Adrenal gland (tissue), 12 donors: ENCODE data around the gene OLIG1. TPM values are rescaled to one million over a fixed set of nuclear protein-coding genes. Genes with fewer than 3 reads are reported as not detected.

Experiments
- DNase-seq, 7 donors: peaks; one replicate each; pipeline ENCODE4 v3.0.0-alpha.2; 2019 to 2020
- H3K27ac ChIP-seq, 5 donors: fragments of 200-600 bp; sonication (generic) in 4 of 5; 1 replicate in 3 of 5; 2 replicates in 2 of 5; pipeline versions ENCODE4 v1.5.1 to v1.8.0; 2016 to 2020; ENCODE audit warnings: mild to moderate bottlenecking in 1 of 5
- H3K27me3 ChIP-seq: fragments of 200-600 bp; 2 replicates; pipeline ENCODE4 v1.8.0; 2021
- H3K36me3 ChIP-seq, 2 donors: fragments of 200-600 bp; replicated peaks in 1 of 2; 1 replicate in 1 of 2; 2 replicates in 1 of 2; pipeline versions ENCODE4 v1.5.1 to v1.8.0; 2018 to 2022
- H3K4me1 ChIP-seq, 2 donors: fragments of 200-600 bp; replicated peaks in 1 of 2; 1 replicate in 1 of 2; 2 replicates in 1 of 2; pipeline versions ENCODE4 v1.5.1 to v1.8.0; 2018 to 2021
- H3K4me3 ChIP-seq, 4 donors: fragments of 200-600 bp; sonication (generic) in 3 of 4; one replicate each; pipeline ENCODE4 v1.5.1; 2016 to 2018
- H3K9me3 ChIP-seq, 3 donors: fragments of 200-600 bp; sonication (generic) in 1 of 3; replicated peaks in 1 of 3; 1 replicate in 2 of 3; 2 replicates in 1 of 3; pipeline versions ENCODE4 v1.5.1 to v1.8.0; 2016 to 2021
- POLR2A ChIP-seq, 2 donors: fragments of 450-650 bp; IDR thresholded peaks; one replicate each; pipeline ENCODE4 v1.6.1; 2017; ENCODE audit warnings: antibody characterized with exemption in 2 of 2, mild to moderate bottlenecking in 2 of 2, moderate library complexity in 1 of 2
- WGBS, 4 donors: extraction: QIAGEN DNeasy Blood & Tissue Kit in 2 of 4; methylation state at CpG; one replicate each; pipeline versions ENCODE4 v1.1.5 to v1.1.7; 2013 to 2017; 5-methylcytosine and 5-hydroxymethylcytosine counted together
- intact Hi-C, 2 donors: fragments of 100-400 bp; cut with DNase I; formaldehyde crosslinking; loops; one replicate each; pipeline versions ENCODE4 v1.14.1 to v1.15.0; 2022 to 2023
- polyA plus RNA-seq, 3 donors: library from polyadenylated mRNA; stranded (reverse); fragments of 200-250 nt in 2 of 3; fragments of 350-450 nt in 1 of 3; fragmentation: Illumina TruSeq in 1 of 3; extraction: RNeasy Lipid Tissue Mini Kit (QIAGEN cat#74804) in 1 of 3; gene quantifications; one replicate each; pipeline ENCODE4 v1.2.3, GENCODE V29; 2013 to 2014
- total RNA-seq, 9 donors: library from RNA; depleted of rRNA in 4 of 9; stranded (reverse); fragments of >200 nt in 4 of 9; fragments of 120-200 nt in 1 of 9; fragmentation: NEBNext Ultra II Directional in 1 of 9; extraction: Animal tissue kit (Norgen Biotek cat#: 25700) in 1 of 9; gene quantifications; one replicate each; pipeline versions ENCODE4 v1.1.0 to v1.2.4, GENCODE V29; 2013 to 2023
- TF ChIP-seq, protein P1 (sequence below), 6 experiments: fragments of 450-650 bp in 4 of 6; fragments of 200-600 bp in 2 of 6; sonication (generic) in 1 of 6; IDR thresholded peaks; 1 replicate in 5 of 6; 2 replicates in 1 of 6; pipeline versions ENCODE4 v1.5.1 to v1.8.0; 2016 to 2021; ENCODE audit warnings: antibody characterized with exemption in 6 of 6, mild to moderate bottlenecking in 2 of 6, moderate library complexity in 1 of 6
- donor health status: healthy with polysubstance abuse.
- donor health status: Bipolar disorder and iron deficiency.
- donor health status: DM: yes; HTN: yes; CAD: no.
- donor health status: DM: no; HTN: no; CAD: no.
- donor health status: DM: no; HTN: no; CAD: no.
- donor health status: DM: yes; HTN: yes; CAD: no.

OLIG1 gene
- total and polyA plus RNA-seq, 12 donors, result 0.11 to 1.8 (median 0.50) TPM; not detected in 9

DNA sequence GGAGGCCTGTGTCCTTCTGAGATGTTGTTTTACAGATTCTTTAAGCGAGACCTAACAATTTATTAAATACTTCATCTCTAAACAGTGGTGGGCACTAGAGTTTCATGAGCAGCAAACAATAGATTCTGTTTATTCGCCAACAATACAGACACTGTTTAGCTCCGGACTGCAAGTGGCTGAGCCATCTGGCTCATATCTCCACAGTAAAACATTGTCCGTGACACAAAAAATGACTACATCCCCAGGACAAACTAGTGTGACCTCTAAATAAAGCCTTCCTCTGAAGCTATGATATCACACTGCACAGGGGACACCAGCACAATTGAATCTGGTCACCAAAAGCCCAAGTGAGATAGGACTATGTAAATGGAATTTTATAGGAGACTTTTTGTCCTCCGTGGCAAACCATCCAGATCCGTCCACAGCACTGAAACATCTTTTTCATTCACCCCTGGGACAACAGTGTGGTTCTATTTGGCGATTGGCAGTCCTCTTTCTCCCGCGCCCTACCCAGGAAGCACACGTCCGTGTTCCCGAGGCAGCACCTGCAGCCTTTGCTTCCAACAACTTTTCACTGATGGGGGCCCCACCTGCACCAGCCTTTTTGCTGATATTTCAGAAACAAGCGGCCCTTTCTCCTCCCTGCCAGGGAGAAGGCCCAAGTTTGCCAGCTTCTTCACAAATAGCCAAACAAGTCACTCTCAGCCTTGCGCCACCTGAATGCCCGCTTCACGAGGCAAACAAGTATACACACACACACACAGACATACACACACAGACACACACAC lies 47.4 kb downstream of the OLIG1 start:
- H3K27me3 ChIP-seq, result peaks cover 28% of the 10 kb centered on the region
- H3K9me3 ChIP-seq, result no peaks in the 10 kb centered on the region
- no peak overlapping the region for H3K27ac ChIP-seq
- intact Hi-C loops, result no loop called here
- no peaks in the 10 kb centered on the region for H3K36me3 ChIP-seq
- TF ChIP-seq, protein P1, sequence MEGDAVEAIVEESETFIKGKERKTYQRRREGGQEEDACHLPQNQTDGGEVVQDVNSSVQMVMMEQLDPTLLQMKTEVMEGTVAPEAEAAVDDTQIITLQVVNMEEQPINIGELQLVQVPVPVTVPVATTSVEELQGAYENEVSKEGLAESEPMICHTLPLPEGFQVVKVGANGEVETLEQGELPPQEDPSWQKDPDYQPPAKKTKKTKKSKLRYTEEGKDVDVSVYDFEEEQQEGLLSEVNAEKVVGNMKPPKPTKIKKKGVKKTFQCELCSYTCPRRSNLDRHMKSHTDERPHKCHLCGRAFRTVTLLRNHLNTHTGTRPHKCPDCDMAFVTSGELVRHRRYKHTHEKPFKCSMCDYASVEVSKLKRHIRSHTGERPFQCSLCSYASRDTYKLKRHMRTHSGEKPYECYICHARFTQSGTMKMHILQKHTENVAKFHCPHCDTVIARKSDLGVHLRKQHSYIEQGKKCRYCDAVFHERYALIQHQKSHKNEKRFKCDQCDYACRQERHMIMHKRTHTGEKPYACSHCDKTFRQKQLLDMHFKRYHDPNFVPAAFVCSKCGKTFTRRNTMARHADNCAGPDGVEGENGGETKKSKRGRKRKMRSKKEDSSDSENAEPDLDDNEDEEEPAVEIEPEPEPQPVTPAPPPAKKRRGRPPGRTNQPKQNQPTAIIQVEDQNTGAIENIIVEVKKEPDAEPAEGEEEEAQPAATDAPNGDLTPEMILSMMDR (IDR thresholded peaks at IDR 0.05), result no peak
- TF ChIP-seq POLR2A (IDR thresholded peaks at IDR 0.05), result no peak
- no peaks in the 10 kb centered on the region for H3K4me1 ChIP-seq
- WGBS, 4 donors, result 69 to 80% (median 76%) methylated on average over 16 of the region's 16 CpGs
- no peak for DNase-seq
- no peak overlapping the region for H3K4me3 ChIP-seq

Other genes with a start within 250 kb of the OLIG1 start
- not detected for gene OLIG2, start 44.2 kb upstream of the OLIG1 start, total RNA-seq
- under 1 TPM in 1 of 3 donors, not detected in 2; 0.16 TPM for gene OLIG2, start 44.2 kb upstream of the OLIG1 start, polyA plus RNA-seq
- gene IFNAR2, start 159.8 kb downstream of the OLIG1 start, total RNA-seq, result 10 to 100 TPM in 6 of 9 donors, 1 to 10 TPM in 3; 3.3 to 29.7 (median 13.4) TPM
- gene IFNAR2, start 159.8 kb downstream of the OLIG1 start, polyA plus RNA-seq, result 10 to 100 TPM; 11.4 to 16.3 (median 16.1) TPM
- 10 to 100 TPM; 21.5 to 55.0 (median 30.1) TPM for gene IL10RB, start 196.2 kb downstream of the OLIG1 start, total RNA-seq
- gene IL10RB, start 196.2 kb downstream of the OLIG1 start, polyA plus RNA-seq, result 10 to 100 TPM; 14.7 to 20.8 (median 14.9) TPM